Panc1 (cell line): ENCODE measurements around the gene CBX4. TPM values are rescaled to one million over a fixed set of nuclear protein-coding genes. Genes with fewer than 3 reads are reported as not detected.

Experiments
- ATAC-seq: fragments of 200-7000 bp; cut with Tn5 transposase; 2 replicates; pipeline ENCODE4 v1.9.1; 2020; ENCODE audit warnings: mild to moderate bottlenecking, moderate library complexity
- BruUV-seq: library from RNA; stranded (reverse); fragments of 400-500 nt; replicated peaks from 2 replicates; lab custom pipeline; 2021; lab: Mats Ljungman, UMichigan
- CTCF ChIA-PET: fragments of 300-600 bp; sonication (Branson Sonifier 250); formaldehyde crosslinking; loops from one replicate; lab custom pipeline; 2022; ENCODE audit warnings: antibody characterized with exemption; lab: Charles Lee
- POLR2A ChIA-PET: fragments of 300-600 bp; sonication (Branson Sonifier 250); formaldehyde crosslinking; loops from one replicate; lab custom pipeline; 2022; ENCODE audit warnings: antibody characterized with exemption; lab: Charles Lee
- DNase-seq: peaks from one replicate; pipeline ENCODE4 v3.0.0-alpha.2; 2010; ENCODE audit warnings: low read depth, low spot score
- H3K27ac ChIP-seq: 2 replicates; pipeline ENCODE4 v1.5.1; 2011; ENCODE audit warnings: mild to moderate bottlenecking, low read length, inconsistent platforms
- H3K27me3 ChIP-seq: fragments of 200-500 bp; sonication (Bioruptor generic); 2 replicates; pipeline ENCODE4 v1.6.0; 2014; ENCODE audit warnings: low read length, inconsistent platforms; ENCODE audit not compliant: control insufficient read depth, insufficient read depth
- H3K36me3 ChIP-seq: fragments of 200-500 bp; sonication (Bioruptor generic); 2 replicates; pipeline ENCODE4 v1.5.1; 2014; ENCODE audit warnings: inconsistent platforms, mild to moderate bottlenecking, low read length, moderate library complexity; ENCODE audit not compliant: control insufficient read depth, insufficient read depth
- H3K4me1 ChIP-seq: 2 replicates; pipeline ENCODE4 v1.5.1; 2011; ENCODE audit warnings: inconsistent platforms, mild to moderate bottlenecking, low read length, moderate library complexity; ENCODE audit not compliant: control insufficient read depth, insufficient read depth
- H3K4me3 ChIP-seq, 2 experiments: 2 replicates each; pipeline ENCODE4 v1.5.1; 2011 to 2012; ENCODE audit warnings: low read depth in 2 of 2, low read length in 2 of 2, mild to moderate bottlenecking in 2 of 2, inconsistent platforms in 1 of 2, moderate library complexity in 1 of 2
- H3K9me3 ChIP-seq: fragments of 200-500 bp; sonication (Bioruptor generic); 2 replicates; pipeline ENCODE4 v1.5.1; 2014; ENCODE audit warnings: low read depth, mild to moderate bottlenecking, inconsistent platforms, low read length, moderate library complexity; ENCODE audit not compliant: control insufficient read depth, insufficient read depth
- CTCF ChIP-seq: fragments of 450-650 bp; IDR thresholded peaks from 2 replicates; pipeline ENCODE4 v1.5.1; 2017; ENCODE audit warnings: mild to moderate bottlenecking
- POLR2AphosphoS5 ChIP-seq: IDR thresholded peaks from 2 replicates; pipeline ENCODE4 v1.6.1; 2012; ENCODE audit warnings: mild to moderate bottlenecking, low read depth, low read length, moderate library complexity
- SIN3A ChIP-seq: IDR thresholded peaks from 2 replicates; pipeline ENCODE4 v1.6.1; 2012; ENCODE audit warnings: low read depth, mild to moderate bottlenecking, low read length, moderate library complexity, borderline replicate concordance; ENCODE audit not compliant: insufficient read depth
- TCF7L2 ChIP-seq: IDR thresholded peaks from 2 replicates; pipeline ENCODE4 v1.6.1; 2011; ENCODE audit warnings: mild to moderate bottlenecking, low read depth, low read length, inconsistent platforms
- in situ Hi-C: cut with HindIII; loops from 2 replicates; pipeline ENCODE4 v1.10.0; 2016; ENCODE audit warnings: low sequenced_read_pairs, low pct_unique_long_range_greater_than_20kb
- intact Hi-C: fragments of 100-400 bp; cut with micrococcal nuclease; formaldehyde crosslinking; loops from one replicate; pipeline ENCODE4 v1.10.0; 2022; ENCODE audit not compliant: unreplicated experiment
- total RNA-seq: library from RNA; stranded (reverse); gene quantifications from one replicate; pipeline ENCODE4 v1.2.1, GENCODE V29; 2021; ENCODE audit not compliant: unreplicated experiment
- TF ChIP-seq, protein P1 (sequence below), 2 experiments: IDR thresholded peaks; 2 replicates each; pipeline ENCODE4 v1.6.1; 2011 to 2012; ENCODE audit warnings: low read depth in 2 of 2, control low read depth in 1 of 2, low read length in 1 of 2, mild to moderate bottlenecking in 1 of 2, moderate library complexity in 1 of 2; ENCODE audit not compliant: insufficient read depth in 1 of 2

Gene CBX4
- total RNA-seq, 1 experiment from 2014 or later = 48.6 TPM

GRCh38 chr17:79862238-79862637, 23.0 kb upstream of the CBX4 start:
- no TSS peak for BruUV-seq
- in situ Hi-C loops = loop anchor here (25.0 kb wide), 1 partner anchor 125 kb away; no protein-coding TSS in a partner anchor

GRCh38 chr17:79861413-79862216, 22.4 kb upstream of the CBX4 start:
- Histone ChIP-seq H3K9me3 (no peaks in the 10 kb centered on the region), H3K36me3 (no peaks in the 10 kb centered on the region), H3K4me3 (no peak overlapping the region), H3K27me3 (no peaks in the 10 kb centered on the region), H3K27ac (no peak overlapping the region), H3K4me1 (no peaks in the 10 kb centered on the region)
- CTCF ChIA-PET = interaction anchor here (1.0 kb wide), 1 partner anchor 115 kb away, joined by 3 read pairs; no protein-coding TSS in a partner anchor
- DNase-seq (no peak), ATAC-seq (no peak)
- POLR2A ChIA-PET = no interaction called here
- TF ChIP-seq SIN3A (no peak), POLR2AphosphoS5 (no peak), TCF7L2 (no peak), CTCF (no peak)
- TF ChIP-seq, protein P1, sequence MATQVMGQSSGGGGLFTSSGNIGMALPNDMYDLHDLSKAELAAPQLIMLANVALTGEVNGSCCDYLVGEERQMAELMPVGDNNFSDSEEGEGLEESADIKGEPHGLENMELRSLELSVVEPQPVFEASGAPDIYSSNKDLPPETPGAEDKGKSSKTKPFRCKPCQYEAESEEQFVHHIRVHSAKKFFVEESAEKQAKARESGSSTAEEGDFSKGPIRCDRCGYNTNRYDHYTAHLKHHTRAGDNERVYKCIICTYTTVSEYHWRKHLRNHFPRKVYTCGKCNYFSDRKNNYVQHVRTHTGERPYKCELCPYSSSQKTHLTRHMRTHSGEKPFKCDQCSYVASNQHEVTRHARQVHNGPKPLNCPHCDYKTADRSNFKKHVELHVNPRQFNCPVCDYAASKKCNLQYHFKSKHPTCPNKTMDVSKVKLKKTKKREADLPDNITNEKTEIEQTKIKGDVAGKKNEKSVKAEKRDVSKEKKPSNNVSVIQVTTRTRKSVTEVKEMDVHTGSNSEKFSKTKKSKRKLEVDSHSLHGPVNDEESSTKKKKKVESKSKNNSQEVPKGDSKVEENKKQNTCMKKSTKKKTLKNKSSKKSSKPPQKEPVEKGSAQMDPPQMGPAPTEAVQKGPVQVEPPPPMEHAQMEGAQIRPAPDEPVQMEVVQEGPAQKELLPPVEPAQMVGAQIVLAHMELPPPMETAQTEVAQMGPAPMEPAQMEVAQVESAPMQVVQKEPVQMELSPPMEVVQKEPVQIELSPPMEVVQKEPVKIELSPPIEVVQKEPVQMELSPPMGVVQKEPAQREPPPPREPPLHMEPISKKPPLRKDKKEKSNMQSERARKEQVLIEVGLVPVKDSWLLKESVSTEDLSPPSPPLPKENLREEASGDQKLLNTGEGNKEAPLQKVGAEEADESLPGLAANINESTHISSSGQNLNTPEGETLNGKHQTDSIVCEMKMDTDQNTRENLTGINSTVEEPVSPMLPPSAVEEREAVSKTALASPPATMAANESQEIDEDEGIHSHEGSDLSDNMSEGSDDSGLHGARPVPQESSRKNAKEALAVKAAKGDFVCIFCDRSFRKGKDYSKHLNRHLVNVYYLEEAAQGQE (IDR thresholded peaks at IDR 0.05; ENCODE audit: insufficient read depth in 1 of 2, low read depth in 2 of 2, low read length in 1 of 2) = no peak
- intact Hi-C loops = no loop called here
- in situ Hi-C loops = loop anchor here (25.0 kb wide), 1 partner anchor 126 kb away; no protein-coding TSS in a partner anchor
- no TSS peak for BruUV-seq

More at GRCh38 chr17:79862238-79862637, 23.0 kb upstream of the CBX4 start:
- no peaks in the 10 kb centered on the region for H3K36me3 ChIP-seq
- no peak overlapping the region for H3K27ac ChIP-seq
- POLR2A ChIA-PET = no interaction called here
- CTCF ChIA-PET = interaction anchor here (1.0 kb wide), 1 partner anchor 116 kb away, joined by 3 read pairs; no protein-coding TSS in a partner anchor
- no peaks in the 10 kb centered on the region for H3K27me3 ChIP-seq
- no peak for ATAC-seq
- no peak overlapping the region for H3K4me3 ChIP-seq
- intact Hi-C loops = no loop called here
- no peak for DNase-seq
- no peaks in the 10 kb centered on the region for H3K9me3 ChIP-seq
- no peaks in the 10 kb centered on the region for H3K4me1 ChIP-seq
- TF ChIP-seq TCF7L2 = no peak
- no peak for TF ChIP-seq CTCF
- no peak for TF ChIP-seq SIN3A
- TF ChIP-seq, protein P1 (IDR thresholded peaks at IDR 0.05; ENCODE audit: insufficient read depth in 1 of 2, low read depth in 2 of 2, low read length in 1 of 2) = no peak
- TF ChIP-seq POLR2AphosphoS5 = no peak
